Ovary (tissue), 3 donors: ENCODE measurements around the gene TMCC3.

Experiments
- EP300 ChIP-seq: sonication (generic); formaldehyde crosslinking; IDR thresholded peaks from one replicate; pipeline ENCODE4 v1.6.1; 2017; ENCODE audit warnings: antibody characterized with exemption
- POLR2A ChIP-seq: fragments of 450-650 bp; IDR thresholded peaks from one replicate; pipeline ENCODE4 v1.6.1; 2017; ENCODE audit warnings: antibody characterized with exemption, mild to moderate bottlenecking, moderate library complexity
- TF ChIP-seq, protein P1 (sequence below), 3 donors: fragments of 450-650 bp in 2 of 3; fragments of 200-600 bp in 1 of 3; IDR thresholded peaks; one replicate each; pipeline versions ENCODE4 v1.5.1 to v1.8.0; 2016 to 2022; ENCODE audit warnings: antibody characterized with exemption in 3 of 3, mild to moderate bottlenecking in 1 of 3
- donor health status: DM: no; HTN: no; CAD: no.

DNA sequence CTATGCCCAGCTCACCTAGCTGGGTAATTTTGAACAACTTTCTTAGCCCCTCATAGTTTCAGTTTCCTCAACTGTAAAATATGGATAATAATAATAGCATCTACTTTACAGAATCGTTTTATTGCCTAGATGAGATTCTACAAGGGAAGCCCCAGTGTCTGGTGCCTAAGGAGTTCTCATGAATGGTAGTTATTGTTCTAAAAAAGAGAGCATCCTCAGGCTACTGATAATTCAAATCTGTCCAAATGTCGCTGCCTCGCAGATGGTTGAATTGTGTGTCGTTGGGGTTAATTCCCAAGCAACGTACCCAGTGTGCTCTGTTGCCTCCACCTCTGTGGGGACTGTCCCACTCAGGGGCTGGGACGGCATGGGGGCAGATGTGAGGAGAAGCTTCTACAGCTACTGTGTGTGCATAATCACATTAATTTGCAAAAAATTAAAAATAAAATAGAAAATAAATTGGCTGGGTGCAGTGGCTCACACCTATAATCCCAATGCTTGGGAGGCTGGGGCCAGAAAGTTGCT lies 119.1 kb downstream of the TMCC3 start:
- TF ChIP-seq, protein P1, sequence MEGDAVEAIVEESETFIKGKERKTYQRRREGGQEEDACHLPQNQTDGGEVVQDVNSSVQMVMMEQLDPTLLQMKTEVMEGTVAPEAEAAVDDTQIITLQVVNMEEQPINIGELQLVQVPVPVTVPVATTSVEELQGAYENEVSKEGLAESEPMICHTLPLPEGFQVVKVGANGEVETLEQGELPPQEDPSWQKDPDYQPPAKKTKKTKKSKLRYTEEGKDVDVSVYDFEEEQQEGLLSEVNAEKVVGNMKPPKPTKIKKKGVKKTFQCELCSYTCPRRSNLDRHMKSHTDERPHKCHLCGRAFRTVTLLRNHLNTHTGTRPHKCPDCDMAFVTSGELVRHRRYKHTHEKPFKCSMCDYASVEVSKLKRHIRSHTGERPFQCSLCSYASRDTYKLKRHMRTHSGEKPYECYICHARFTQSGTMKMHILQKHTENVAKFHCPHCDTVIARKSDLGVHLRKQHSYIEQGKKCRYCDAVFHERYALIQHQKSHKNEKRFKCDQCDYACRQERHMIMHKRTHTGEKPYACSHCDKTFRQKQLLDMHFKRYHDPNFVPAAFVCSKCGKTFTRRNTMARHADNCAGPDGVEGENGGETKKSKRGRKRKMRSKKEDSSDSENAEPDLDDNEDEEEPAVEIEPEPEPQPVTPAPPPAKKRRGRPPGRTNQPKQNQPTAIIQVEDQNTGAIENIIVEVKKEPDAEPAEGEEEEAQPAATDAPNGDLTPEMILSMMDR (IDR thresholded peaks at IDR 0.05) = no peak
- no peak for TF ChIP-seq EP300
- no peak for TF ChIP-seq POLR2A
